Endothelial cell of umbilical vein (primary cell): Measurements from ENCODE around the gene TMX1. TPM values are rescaled to one million over a fixed set of nuclear protein-coding genes. Genes with fewer than 3 reads are reported as not detected.

Experiments
- BruUV-seq: library from RNA; stranded (reverse); fragments of 400-500 nt; replicated peaks from 2 replicates; lab custom pipeline; 2021; lab: Mats Ljungman, UMichigan
- CTCF ChIA-PET: fragments of 300-600, 350-600 bp; sonication (Branson Sonifier 250); formaldehyde crosslinking; loops from one replicate; lab custom pipeline; 2021; ENCODE audit warnings: antibody characterized with exemption, inconsistent platforms; lab: Charles Lee
- POLR2A ChIA-PET: fragments of 300-600, 350-600 bp; sonication (Branson Sonifier 250); formaldehyde crosslinking; loops from one replicate; lab custom pipeline; 2021; ENCODE audit warnings: antibody characterized with exemption, inconsistent platforms; lab: Charles Lee
- DNase-seq: peaks from one replicate; pipeline ENCODE4 v3.0.0-alpha.2; 2011; ENCODE audit warnings: low read depth, low spot score
- FAIRE-seq: peaks from 2 replicates; lab custom pipeline; 2011; peaks lifted over from hg19 to GRCh38; lab: Jason Lieb, UNC
- H2AFZ ChIP-seq: 2 replicates; pipeline ENCODE4 v1.6.0; 2012; ENCODE audit warnings: low read depth, low read length, control low read depth, inconsistent platforms
- H3K27ac ChIP-seq: 2 replicates; pipeline ENCODE4 v1.5.1; 2011; ENCODE audit warnings: low read depth, mild to moderate bottlenecking, control low read depth, low read length, moderate library complexity; ENCODE audit not compliant: insufficient read depth
- H3K27me3 ChIP-seq, 2 experiments: 2 replicates each; pipeline versions ENCODE4 v1.6.0 to v1.6.1; 2011; ENCODE audit warnings: low read length in 2 of 2, mixed read lengths in 1 of 2; ENCODE audit not compliant: control insufficient read depth in 2 of 2, insufficient read depth in 2 of 2
- H3K36me3 ChIP-seq, 2 experiments: 2 replicates in 1 of 2; 3 replicates in 1 of 2; pipeline ENCODE4 v1.5.1; 2011; ENCODE audit warnings: low read length in 2 of 2, mild to moderate bottlenecking in 1 of 2, moderate library complexity in 1 of 2; ENCODE audit not compliant: control insufficient read depth in 2 of 2, insufficient read depth in 2 of 2; ENCODE audit errors: extremely low read depth in 1 of 2
- H3K4me1 ChIP-seq: 3 replicates; pipeline ENCODE4 v1.5.1; 2011; ENCODE audit warnings: mild to moderate bottlenecking, low read length; ENCODE audit not compliant: control insufficient read depth, insufficient read depth; ENCODE audit errors: extremely low read depth
- H3K4me2 ChIP-seq: 2 replicates; pipeline ENCODE4 v1.6.1; 2011; ENCODE audit warnings: low read length, control low read depth, mixed read lengths; ENCODE audit not compliant: insufficient read depth
- H3K4me3 ChIP-seq, 3 experiments: fragments of 200-600 bp in 1 of 3; sonication (generic), shearing (Covaris generic) in 1 of 3; replicated peaks in 1 of 3; 2 replicates each; pipeline ENCODE4 v1.5.1; 2011 to 2016; ENCODE audit warnings: control low read depth in 3 of 3, low read length in 3 of 3, mild to moderate bottlenecking in 2 of 3, inconsistent platforms in 1 of 3, low read depth in 1 of 3, moderate library complexity in 1 of 3; ENCODE audit not compliant: insufficient read depth in 1 of 3
- H3K79me2 ChIP-seq: 2 replicates; pipeline ENCODE4 v1.6.0; 2012; ENCODE audit warnings: low read length, inconsistent platforms; ENCODE audit not compliant: control insufficient read depth, insufficient read depth
- H3K9ac ChIP-seq: replicated peaks from 2 replicates; pipeline ENCODE3; 2011; ENCODE audit warnings: low read length, control low read depth; ENCODE audit not compliant: insufficient read depth; ENCODE audit errors: extremely low read depth
- H3K9me1 ChIP-seq: replicated peaks from 3 replicates; pipeline ENCODE4 v1.6.0; 2011; ENCODE audit warnings: mild to moderate bottlenecking, low read length; ENCODE audit not compliant: control insufficient read depth, insufficient read depth; ENCODE audit errors: extremely low read depth
- H3K9me3 ChIP-seq: replicated peaks from 2 replicates; pipeline ENCODE4 v1.5.1; 2012; ENCODE audit warnings: low read length, inconsistent platforms; ENCODE audit not compliant: control insufficient read depth, insufficient read depth
- H4K20me1 ChIP-seq: replicated peaks from 2 replicates; pipeline ENCODE3; 2011; ENCODE audit warnings: mild to moderate bottlenecking, low read length; ENCODE audit not compliant: control insufficient read depth, insufficient read depth; ENCODE audit errors: extremely low read depth
- EZH2 ChIP-seq: IDR thresholded peaks from 2 replicates; pipeline ENCODE4 v1.6.1; 2012; ENCODE audit warnings: borderline replicate concordance, low read depth, mild to moderate bottlenecking, moderate library complexity, low read length, inconsistent platforms; ENCODE audit not compliant: severe bottlenecking
- FOS ChIP-seq: IDR thresholded peaks from 2 replicates; pipeline ENCODE4 v1.6.1; 2011; ENCODE audit warnings: mild to moderate bottlenecking, low read length, moderate library complexity, borderline replicate concordance; ENCODE audit not compliant: insufficient read depth
- GATA2 ChIP-seq: IDR thresholded peaks from 2 replicates; pipeline ENCODE4 v1.7.0; 2011; ENCODE audit warnings: low read depth, mild to moderate bottlenecking, moderate library complexity, mixed read lengths, low read length; ENCODE audit not compliant: insufficient read length, insufficient read depth
- JUN ChIP-seq: IDR thresholded peaks from 2 replicates; pipeline ENCODE4 v1.6.1; 2011; ENCODE audit warnings: borderline replicate concordance, low read depth; ENCODE audit not compliant: insufficient read length, insufficient read depth
- MYC ChIP-seq: IDR thresholded peaks from one replicate; pipeline ENCODE4 v1.6.1; 2011; ENCODE audit warnings: mild to moderate bottlenecking, low read depth, low read length
- POLR2A ChIP-seq: IDR thresholded peaks from 2 replicates; pipeline ENCODE4 v1.6.1; 2012; ENCODE audit warnings: low read depth, mild to moderate bottlenecking, control low read depth, low read length
- POLR2AphosphoS5 ChIP-seq: IDR thresholded peaks from 2 replicates; pipeline ENCODE4 v1.6.1; 2012; ENCODE audit warnings: low read depth, mild to moderate bottlenecking, control low read depth, low read length, moderate library complexity; ENCODE audit not compliant: insufficient read depth
- dilution Hi-C: fragments of 300-500 bp; cut with MboI; formaldehyde crosslinking; loops from one replicate; pipeline ENCODE4 v1.15.0; 2019; ENCODE audit warnings: low sequenced_read_pairs; ENCODE audit not compliant: extremely low pct_ligation_motif_present
- intact Hi-C: fragments of 100-400 bp; cut with micrococcal nuclease; formaldehyde crosslinking; loops from one replicate; pipeline ENCODE4 v1.10.0; 2022
- polyA plus RNA-seq, 4 experiments: library from polyadenylated mRNA; depleted of rRNA in 3 of 4; stranded (reverse) in 3 of 4; unstranded in 1 of 4; fragments of >200 nt; gene quantifications; 2 replicates each; pipeline versions ENCODE4 v1.2.1 to v1.2.3, GENCODE V29; 2011 to 2012; ENCODE audit warnings: missing spikeins in 1 of 4
- total RNA-seq: library from RNA; stranded (reverse); gene quantifications from 2 replicates; pipeline ENCODE4 v1.2.3, GENCODE V29; 2021
- TF ChIP-seq, protein P1 (sequence below): IDR thresholded peaks from 2 replicates; pipeline ENCODE4 v1.6.1; 2011; ENCODE audit not compliant: insufficient read depth, insufficient read length
- TF ChIP-seq, protein P2 (sequence below), 2 donors: IDR thresholded peaks; 1 replicate in 1 of 2; 2 replicates in 1 of 2; pipeline ENCODE4 v1.5.1; 2011; ENCODE audit warnings: low read length in 2 of 2, mild to moderate bottlenecking in 2 of 2, moderate library complexity in 2 of 2, control low read depth in 1 of 2, inconsistent platforms in 1 of 2, low read depth in 1 of 2; ENCODE audit not compliant: insufficient read depth in 1 of 2; ENCODE audit errors: extremely low read depth in 1 of 2

Gene TMX1
- total and polyA plus RNA-seq, 2 donors (not counting 3 experiments of a cell fraction or from before 2014, with no cell fraction given), result 11.4 to 41.9 TPM

DNA sequence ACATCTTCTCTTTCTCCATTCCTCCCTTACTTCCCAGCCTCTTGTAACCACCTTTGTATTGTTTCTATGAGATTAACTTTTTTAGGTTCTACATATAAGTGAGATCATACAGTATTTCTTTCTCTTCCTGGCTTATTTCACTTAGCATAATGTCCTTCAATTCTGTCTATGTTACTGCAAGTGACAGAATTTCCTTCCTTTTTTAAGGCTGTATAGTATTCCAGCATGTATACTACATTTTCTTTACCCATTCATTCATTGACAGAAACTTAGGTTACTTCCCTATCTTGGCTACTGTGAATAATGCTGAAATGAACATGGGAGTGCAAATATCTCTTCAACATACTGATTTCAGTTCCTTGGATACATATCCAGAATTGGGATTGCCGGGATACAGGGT is 18.2 kb downstream of the TMX1 start:
- no peaks in the 10 kb centered on the region for H3K4me1 ChIP-seq
- no peaks in the 10 kb centered on the region for H3K9me3 ChIP-seq
- dilution Hi-C loops (no loop called here), intact Hi-C loops (no loop called here)
- H3K27ac ChIP-seq, result no peak overlapping the region
- no peaks in the 10 kb centered on the region for H4K20me1 ChIP-seq
- H3K79me2 ChIP-seq, result no peaks in the 10 kb centered on the region
- no peaks in the 10 kb centered on the region for H3K9me1 ChIP-seq
- BruUV-seq, result no TSS peak
- POLR2A ChIA-PET, result no interaction called here
- CTCF ChIA-PET, result no interaction called here
- peaks cover 0 to 2% of the 10 kb centered on the region in 2 experiments for H3K36me3 ChIP-seq
- H2AFZ ChIP-seq, result no peak overlapping the region
- TF ChIP-seq POLR2A, result no peak
- TF ChIP-seq FOS, result no peak
- TF ChIP-seq EZH2, result no peak
- TF ChIP-seq, protein P1, sequence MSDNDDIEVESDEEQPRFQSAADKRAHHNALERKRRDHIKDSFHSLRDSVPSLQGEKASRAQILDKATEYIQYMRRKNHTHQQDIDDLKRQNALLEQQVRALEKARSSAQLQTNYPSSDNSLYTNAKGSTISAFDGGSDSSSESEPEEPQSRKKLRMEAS, result no peak
- TF ChIP-seq GATA2, result no peak
- no peak for TF ChIP-seq JUN
- TF ChIP-seq MYC, result no peak
- TF ChIP-seq, protein P2, sequence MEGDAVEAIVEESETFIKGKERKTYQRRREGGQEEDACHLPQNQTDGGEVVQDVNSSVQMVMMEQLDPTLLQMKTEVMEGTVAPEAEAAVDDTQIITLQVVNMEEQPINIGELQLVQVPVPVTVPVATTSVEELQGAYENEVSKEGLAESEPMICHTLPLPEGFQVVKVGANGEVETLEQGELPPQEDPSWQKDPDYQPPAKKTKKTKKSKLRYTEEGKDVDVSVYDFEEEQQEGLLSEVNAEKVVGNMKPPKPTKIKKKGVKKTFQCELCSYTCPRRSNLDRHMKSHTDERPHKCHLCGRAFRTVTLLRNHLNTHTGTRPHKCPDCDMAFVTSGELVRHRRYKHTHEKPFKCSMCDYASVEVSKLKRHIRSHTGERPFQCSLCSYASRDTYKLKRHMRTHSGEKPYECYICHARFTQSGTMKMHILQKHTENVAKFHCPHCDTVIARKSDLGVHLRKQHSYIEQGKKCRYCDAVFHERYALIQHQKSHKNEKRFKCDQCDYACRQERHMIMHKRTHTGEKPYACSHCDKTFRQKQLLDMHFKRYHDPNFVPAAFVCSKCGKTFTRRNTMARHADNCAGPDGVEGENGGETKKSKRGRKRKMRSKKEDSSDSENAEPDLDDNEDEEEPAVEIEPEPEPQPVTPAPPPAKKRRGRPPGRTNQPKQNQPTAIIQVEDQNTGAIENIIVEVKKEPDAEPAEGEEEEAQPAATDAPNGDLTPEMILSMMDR (IDR thresholded peaks at IDR 0.05; ENCODE audit: extremely low read depth in 1 of 2, insufficient read depth in 1 of 2, low read depth in 1 of 2, low read length in 2 of 2), result no peak
- no peak for TF ChIP-seq POLR2AphosphoS5
- H3K4me2 ChIP-seq, result no peak overlapping the region
- DNase-seq, result no peak
- H3K4me3 ChIP-seq, result no peak overlapping the region
- no peak for FAIRE-seq
- H3K27me3 ChIP-seq, result no peaks in the 10 kb centered on the region
- H3K9ac ChIP-seq, result no peak overlapping the region
